GM12892 (cell line): Measurements from ENCODE around the gene SEMA3C.

Experiments used
- POLR2A ChIP-seq: IDR thresholded peaks from 2 replicates; pipeline ENCODE4 v1.6.1; 2011; ENCODE audit warnings: low read depth, low read length, control low read depth
- POLR2AphosphoS5 ChIP-seq: IDR thresholded peaks from 2 replicates; pipeline ENCODE4 v1.6.1; 2011; ENCODE audit warnings: low read depth, low read length, control low read depth
- TAF1 ChIP-seq: IDR thresholded peaks from 2 replicates; pipeline ENCODE4 v1.6.1; 2011; ENCODE audit warnings: low read depth, mild to moderate bottlenecking, control low read depth, low read length, borderline replicate concordance

- TF ChIP-seq POLR2A (no peak), POLR2AphosphoS5 (no peak), TAF1 (no peak)
Observed at GRCh38 chr7:80946858-80947257, 28.0 kb upstream of the SEMA3C start.
